Measurements from ENCODE around the gene CUX1.

Gene CUX1

DNA sequence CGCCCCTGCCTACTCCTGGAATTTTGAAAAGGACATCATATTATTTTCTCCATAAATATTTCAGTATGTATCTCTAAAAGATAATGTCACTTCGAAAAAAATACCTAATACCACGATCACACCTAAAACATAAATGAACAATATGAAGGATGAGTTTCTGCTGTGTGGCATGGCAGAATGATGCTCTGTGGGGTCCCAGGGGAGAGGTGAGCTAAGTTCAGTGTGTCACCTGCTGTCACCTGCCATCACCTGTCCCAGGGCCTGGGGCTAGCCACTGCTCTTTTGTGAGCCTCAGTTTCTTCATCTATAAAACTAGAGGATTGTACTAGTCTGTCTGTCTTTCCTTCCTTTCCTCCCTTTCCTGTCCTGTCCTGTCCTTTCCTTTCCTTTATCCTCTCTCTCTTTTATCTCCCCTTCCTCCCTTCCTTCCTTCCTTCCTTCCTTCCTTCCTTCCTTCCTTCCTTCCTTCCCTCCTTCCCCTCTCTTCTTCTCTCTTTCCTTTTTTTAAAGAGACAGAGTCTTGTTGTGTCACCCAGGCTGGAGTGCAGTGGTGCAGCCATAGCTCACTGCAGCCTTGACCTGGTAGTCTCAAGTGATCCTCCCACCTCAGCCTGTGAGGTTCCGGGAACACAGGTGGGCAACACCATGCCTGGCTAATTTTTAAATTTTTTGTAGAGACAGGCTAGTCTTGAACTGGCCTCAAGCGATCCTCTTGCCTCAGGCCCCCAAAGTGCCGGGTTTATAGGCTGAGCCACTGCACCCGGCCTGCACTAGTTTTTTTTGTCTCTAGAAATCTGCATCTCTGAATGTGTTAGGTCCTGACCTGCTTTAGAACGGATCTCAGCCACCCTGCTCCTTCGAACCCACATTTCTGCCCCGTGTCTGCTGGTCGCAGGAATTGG lies 43.1 kb downstream of the CUX1 start:
- Histone ChIP-seq H3F3A (ENCODE audit: control insufficient read depth, insufficient read depth) (peaks cover 90% of the 10 kb centered on the region), H3K27ac (ENCODE audit: low read depth, low read length) (peak overlapping the region; percentile 90), H3K4me2 (ENCODE audit: low read length) (peak overlapping the region; percentile 76), H4K20me1 (ENCODE audit: control insufficient read depth, insufficient read depth, low read depth, low read length) (no peaks in the 10 kb centered on the region), H3K9me2 (replicated peaks; ENCODE audit: control insufficient read depth, low read length) (no peaks in the 10 kb centered on the region), H3K36me3 (ENCODE audit: control insufficient read depth, low read length) (peaks cover 24% of the 10 kb centered on the region), H3K4me1 (ENCODE audit: control insufficient read depth, low read length) (peaks cover 99% of the 10 kb centered on the region), H3K9me3 (ENCODE audit: control insufficient read depth, insufficient read depth, low read length) (no peaks in the 10 kb centered on the region), H3K79me2 (ENCODE audit: control insufficient read depth, low read length) (peaks cover 73% of the 10 kb centered on the region), H3K4me3 (ENCODE audit: low read length) (peak overlapping the region; percentile 76), H3K27me3 (ENCODE audit: control insufficient read depth, low read length) (no peaks in the 10 kb centered on the region)
- no peak for TF ChIP-seq EZH2phosphoT487 (IDR thresholded peaks at IDR 0.05; ENCODE audit: borderline replicate concordance, low read length)
- TF ChIP-seq, protein P1, sequence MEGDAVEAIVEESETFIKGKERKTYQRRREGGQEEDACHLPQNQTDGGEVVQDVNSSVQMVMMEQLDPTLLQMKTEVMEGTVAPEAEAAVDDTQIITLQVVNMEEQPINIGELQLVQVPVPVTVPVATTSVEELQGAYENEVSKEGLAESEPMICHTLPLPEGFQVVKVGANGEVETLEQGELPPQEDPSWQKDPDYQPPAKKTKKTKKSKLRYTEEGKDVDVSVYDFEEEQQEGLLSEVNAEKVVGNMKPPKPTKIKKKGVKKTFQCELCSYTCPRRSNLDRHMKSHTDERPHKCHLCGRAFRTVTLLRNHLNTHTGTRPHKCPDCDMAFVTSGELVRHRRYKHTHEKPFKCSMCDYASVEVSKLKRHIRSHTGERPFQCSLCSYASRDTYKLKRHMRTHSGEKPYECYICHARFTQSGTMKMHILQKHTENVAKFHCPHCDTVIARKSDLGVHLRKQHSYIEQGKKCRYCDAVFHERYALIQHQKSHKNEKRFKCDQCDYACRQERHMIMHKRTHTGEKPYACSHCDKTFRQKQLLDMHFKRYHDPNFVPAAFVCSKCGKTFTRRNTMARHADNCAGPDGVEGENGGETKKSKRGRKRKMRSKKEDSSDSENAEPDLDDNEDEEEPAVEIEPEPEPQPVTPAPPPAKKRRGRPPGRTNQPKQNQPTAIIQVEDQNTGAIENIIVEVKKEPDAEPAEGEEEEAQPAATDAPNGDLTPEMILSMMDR (IDR thresholded peaks at IDR 0.05; ENCODE audit: low read depth, low read length, poor library complexity, severe bottlenecking) = peak; percentile 2

DNA sequence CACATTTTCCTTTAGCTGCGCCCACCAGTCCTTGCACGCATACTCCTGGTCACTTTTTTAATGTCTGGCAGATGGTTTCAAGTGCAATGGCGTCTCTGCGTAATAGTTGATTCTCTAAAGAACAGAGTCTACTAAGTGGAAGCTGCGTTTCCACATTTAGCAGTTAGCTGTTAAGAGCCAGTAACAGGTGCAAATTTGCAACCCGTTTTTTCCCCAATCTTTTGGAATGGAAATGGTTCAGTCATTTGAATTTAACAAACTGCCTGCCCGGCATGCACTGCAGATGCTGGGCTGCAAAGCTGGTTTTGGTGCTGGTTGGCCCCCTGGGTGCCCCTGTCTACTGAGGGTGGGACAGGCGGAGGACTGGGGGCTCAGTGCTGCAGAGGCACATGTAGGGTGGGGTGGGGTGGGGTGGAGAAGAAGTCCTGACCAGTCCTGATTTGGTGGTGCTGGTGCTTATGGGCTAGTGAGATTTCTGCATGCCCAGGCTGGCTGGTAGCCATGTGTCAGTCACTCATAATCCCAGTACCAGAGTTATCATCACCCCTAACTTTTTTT lies 43.9 kb downstream of the CUX1 start:
- TF ChIP-seq, protein P1 (IDR thresholded peaks at IDR 0.05; ENCODE audit: low read depth, low read length, poor library complexity, severe bottlenecking) = no peak
- TF ChIP-seq EZH2phosphoT487 (IDR thresholded peaks at IDR 0.05; ENCODE audit: borderline replicate concordance, low read length) = no peak
- Histone ChIP-seq H4K20me1 (ENCODE audit: control insufficient read depth, insufficient read depth, low read depth, low read length) (no peaks in the 10 kb centered on the region), H3K4me1 (ENCODE audit: control insufficient read depth, low read length) (peaks cover 99% of the 10 kb centered on the region), H3K27me3 (ENCODE audit: control insufficient read depth, low read length) (no peaks in the 10 kb centered on the region), H3K4me2 (ENCODE audit: low read length) (peak overlapping the region; percentile 76), H3K36me3 (ENCODE audit: control insufficient read depth, low read length) (peaks cover 32% of the 10 kb centered on the region), H3F3A (ENCODE audit: control insufficient read depth, insufficient read depth) (peaks cover 90% of the 10 kb centered on the region), H3K27ac (ENCODE audit: low read depth, low read length) (peak overlapping the region; percentile 90), H3K79me2 (ENCODE audit: control insufficient read depth, low read length) (peaks cover 77% of the 10 kb centered on the region), H3K9me2 (replicated peaks; ENCODE audit: control insufficient read depth, low read length) (no peaks in the 10 kb centered on the region), H3K4me3 (ENCODE audit: low read length) (peak overlapping the region; percentile 76), H3K9me3 (ENCODE audit: control insufficient read depth, insufficient read depth, low read length) (no peaks in the 10 kb centered on the region)

DNA sequence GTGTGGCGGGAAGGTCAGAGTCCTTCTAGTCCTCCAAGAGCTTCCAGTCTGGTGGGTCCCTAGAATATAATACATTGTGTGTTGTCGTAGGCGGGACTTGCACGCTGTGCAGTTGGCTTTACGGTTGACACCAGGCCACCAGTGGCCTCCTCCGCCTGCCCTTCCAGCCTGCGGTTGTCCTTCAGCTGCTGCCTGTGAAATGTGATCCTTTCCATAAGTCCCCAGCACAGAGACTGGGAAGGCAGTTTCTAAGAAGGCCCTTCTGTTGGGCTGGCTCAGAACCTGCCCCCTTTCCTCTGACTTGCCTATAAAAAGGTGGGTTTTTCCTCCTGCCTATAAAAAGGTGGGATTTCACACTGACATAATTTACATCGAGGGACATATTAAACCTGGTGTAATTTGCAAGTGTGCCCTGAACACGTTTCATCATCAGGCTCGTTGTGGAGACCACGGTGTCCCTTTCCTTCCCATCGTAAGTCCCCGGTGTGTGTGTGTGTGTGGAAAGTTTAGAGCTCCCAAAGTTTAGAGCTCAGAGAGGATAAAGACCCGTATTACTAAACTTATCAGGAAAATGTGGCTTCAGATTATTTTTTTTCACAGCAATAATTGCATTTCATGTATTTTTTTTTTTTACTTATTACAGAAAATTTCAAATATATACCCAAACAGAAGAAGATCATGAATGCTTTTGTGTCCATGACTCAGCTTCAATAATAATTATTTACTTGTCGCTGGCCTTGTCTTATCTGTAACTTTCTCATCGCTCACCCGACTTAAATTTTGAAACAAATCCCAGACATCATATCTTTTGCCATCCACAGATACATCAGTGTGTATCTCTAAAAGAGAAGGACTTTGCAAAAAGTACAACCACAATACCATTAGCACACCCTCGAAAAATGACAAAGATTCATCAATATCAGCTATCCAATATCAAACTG lies 45.1 kb downstream of the CUX1 start:
- Histone ChIP-seq H3K79me2 (ENCODE audit: control insufficient read depth, low read length) (peaks cover 86% of the 10 kb centered on the region), H3K36me3 (ENCODE audit: control insufficient read depth, low read length) (peaks cover 41% of the 10 kb centered on the region), H3K27ac (ENCODE audit: low read depth, low read length) (peak overlapping the region; percentile 90), H3K4me1 (ENCODE audit: control insufficient read depth, low read length) (peaks cover 100% of the 10 kb centered on the region), H3K4me2 (ENCODE audit: low read length) (peak overlapping the region; percentile 76), H3F3A (ENCODE audit: control insufficient read depth, insufficient read depth) (peaks cover 81% of the 10 kb centered on the region), H3K9me3 (ENCODE audit: control insufficient read depth, insufficient read depth, low read length) (no peaks in the 10 kb centered on the region), H3K9me2 (replicated peaks; ENCODE audit: control insufficient read depth, low read length) (no peaks in the 10 kb centered on the region), H3K27me3 (ENCODE audit: control insufficient read depth, low read length) (no peaks in the 10 kb centered on the region), H3K4me3 (ENCODE audit: low read length) (peak overlapping the region; percentile 76), H4K20me1 (ENCODE audit: control insufficient read depth, insufficient read depth, low read depth, low read length) (no peaks in the 10 kb centered on the region)
- TF ChIP-seq, protein P1 (IDR thresholded peaks at IDR 0.05; ENCODE audit: low read depth, low read length, poor library complexity, severe bottlenecking) = no peak
- no peak for TF ChIP-seq EZH2phosphoT487 (IDR thresholded peaks at IDR 0.05; ENCODE audit: borderline replicate concordance, low read length)
